Measurements from ENCODE around the gene LRRFIP1.

DNA sequence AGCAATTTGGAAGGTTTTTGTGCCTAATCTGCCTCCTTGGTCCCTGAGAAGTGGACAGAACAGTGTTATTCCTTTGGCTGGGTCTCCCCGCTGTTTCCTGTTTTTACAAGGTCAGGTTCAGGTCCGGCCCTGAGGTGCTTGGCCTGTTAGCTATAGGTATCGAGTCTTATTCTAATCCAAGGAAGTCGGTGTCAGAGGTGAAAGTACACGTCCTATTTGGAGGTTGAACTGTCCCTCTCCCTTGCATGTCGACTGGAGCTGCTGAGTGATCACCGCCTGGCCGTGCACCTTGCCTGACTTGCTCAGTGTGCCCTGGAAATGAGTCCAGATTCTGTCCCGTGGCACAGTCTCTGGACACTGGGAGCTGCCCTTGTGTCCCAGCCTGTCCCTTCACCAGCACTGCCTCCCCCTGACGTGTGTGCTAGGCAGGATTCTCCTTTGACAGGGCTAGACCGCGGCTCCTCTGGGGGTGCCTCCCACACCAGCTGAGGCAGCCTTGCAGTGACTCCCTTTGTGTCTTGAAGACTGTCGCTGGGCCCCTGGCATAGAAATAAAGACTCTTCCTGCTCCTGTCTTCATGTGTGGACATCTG, 105.5 kb downstream of the LRRFIP1 start:
- no peak for TF ChIP-seq CTCF (IDR thresholded peaks at IDR 0.05)
- TF ChIP-seq USF2 (IDR thresholded peaks at IDR 0.05; ENCODE audit: borderline replicate concordance, low read depth, low read length), result no peak
- TF ChIP-seq MAX (IDR thresholded peaks at IDR 0.05; ENCODE audit: low read depth), result no peak
- no peak for TF ChIP-seq RFX5 (IDR thresholded peaks at IDR 0.05; ENCODE audit: low read length)
- TF ChIP-seq, protein P1, sequence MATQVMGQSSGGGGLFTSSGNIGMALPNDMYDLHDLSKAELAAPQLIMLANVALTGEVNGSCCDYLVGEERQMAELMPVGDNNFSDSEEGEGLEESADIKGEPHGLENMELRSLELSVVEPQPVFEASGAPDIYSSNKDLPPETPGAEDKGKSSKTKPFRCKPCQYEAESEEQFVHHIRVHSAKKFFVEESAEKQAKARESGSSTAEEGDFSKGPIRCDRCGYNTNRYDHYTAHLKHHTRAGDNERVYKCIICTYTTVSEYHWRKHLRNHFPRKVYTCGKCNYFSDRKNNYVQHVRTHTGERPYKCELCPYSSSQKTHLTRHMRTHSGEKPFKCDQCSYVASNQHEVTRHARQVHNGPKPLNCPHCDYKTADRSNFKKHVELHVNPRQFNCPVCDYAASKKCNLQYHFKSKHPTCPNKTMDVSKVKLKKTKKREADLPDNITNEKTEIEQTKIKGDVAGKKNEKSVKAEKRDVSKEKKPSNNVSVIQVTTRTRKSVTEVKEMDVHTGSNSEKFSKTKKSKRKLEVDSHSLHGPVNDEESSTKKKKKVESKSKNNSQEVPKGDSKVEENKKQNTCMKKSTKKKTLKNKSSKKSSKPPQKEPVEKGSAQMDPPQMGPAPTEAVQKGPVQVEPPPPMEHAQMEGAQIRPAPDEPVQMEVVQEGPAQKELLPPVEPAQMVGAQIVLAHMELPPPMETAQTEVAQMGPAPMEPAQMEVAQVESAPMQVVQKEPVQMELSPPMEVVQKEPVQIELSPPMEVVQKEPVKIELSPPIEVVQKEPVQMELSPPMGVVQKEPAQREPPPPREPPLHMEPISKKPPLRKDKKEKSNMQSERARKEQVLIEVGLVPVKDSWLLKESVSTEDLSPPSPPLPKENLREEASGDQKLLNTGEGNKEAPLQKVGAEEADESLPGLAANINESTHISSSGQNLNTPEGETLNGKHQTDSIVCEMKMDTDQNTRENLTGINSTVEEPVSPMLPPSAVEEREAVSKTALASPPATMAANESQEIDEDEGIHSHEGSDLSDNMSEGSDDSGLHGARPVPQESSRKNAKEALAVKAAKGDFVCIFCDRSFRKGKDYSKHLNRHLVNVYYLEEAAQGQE (IDR thresholded peaks at IDR 0.05; ENCODE audit: low read depth, low read length), result no peak
- no peak for TF ChIP-seq MXI1 (IDR thresholded peaks at IDR 0.05; ENCODE audit: low read depth, low read length)
- TF ChIP-seq MEF2A (IDR thresholded peaks at IDR 0.05; ENCODE audit: borderline replicate concordance, low read depth), result no peak
- no peak for TF ChIP-seq FOXM1 (IDR thresholded peaks at IDR 0.05; ENCODE audit: low read depth)
- no peak for TF ChIP-seq POLR2AphosphoS5 (IDR thresholded peaks at IDR 0.05; ENCODE audit: low read depth, low read length)
- no peak for TF ChIP-seq RCOR1 (IDR thresholded peaks at IDR 0.05; ENCODE audit: low read length)

Data from SK-N-SH (cell line).